Loucy (cell line): ENCODE measurements around the gene FLYWCH2.

Source experiments
- CTCF ChIP-seq: fragments of 200-600 bp; sonication (generic); conservative IDR thresholded peaks from 2 replicates; pipeline ENCODE4 v1.5.1; 2014; ENCODE audit warnings: mild to moderate bottlenecking, antibody characterized with exemption, low read length
- EZH2phosphoT487 ChIP-seq: fragments of 200-600 bp; IDR thresholded peaks from 2 replicates; pipeline ENCODE4 v1.6.1; 2018; ENCODE audit warnings: antibody characterized with exemption, mild to moderate bottlenecking, moderate library complexity, borderline replicate concordance

- TF ChIP-seq CTCF (no peak), EZH2phosphoT487 (no peak)
Observed at GRCh38 chr16:2946649-2947048, 63.6 kb downstream of the FLYWCH2 start.
